ENCODE data around the gene LCORL. TPM values are rescaled to one million over a fixed set of nuclear protein-coding genes. Genes with fewer than 3 reads are reported as not detected.
"Not testable (repeated sequence)": the region's sequence is repeated elsewhere in the genome, so short reads cannot be mapped to it uniquely, and the experiment has no call there.

LCORL gene
- total RNA-seq, 2 donors from 2014 or later = 7.8 to 9.9 TPM

GRCh38 chr4:18012807-18013462 is 8.6 kb downstream of the LCORL start:
- H3K36me3 ChIP-seq (replicated peaks in 1 of 2; ENCODE audit: insufficient read depth in 1 of 2, low read depth in 2 of 2) = no peaks in the 10 kb centered on the region
- peaks cover 18% of the 10 kb centered on the region for H3K4me1 ChIP-seq
- 90 to 93% methylated on average over 3 of the region's 3 CpGs for WGBS, 2 donors
- no peak for ATAC-seq
- no peak overlapping the region for H3K27ac ChIP-seq
- no peaks in the 10 kb centered on the region for H3K27me3 ChIP-seq
- intact Hi-C loops (cut with DNase I) = no loop called here
- DNase-seq = no peak
- no peak overlapping the region for H3K4me3 ChIP-seq
- H3K9me3 ChIP-seq = no peaks in the 10 kb centered on the region
- no peak for TF ChIP-seq CTCF (IDR thresholded peaks at IDR 0.05)
- TF ChIP-seq POLR2A (IDR thresholded peaks at IDR 0.05) = no peak

- no peak for ATAC-seq
- no peak for DNase-seq
- 46 to 50% methylated on average over 3 of the region's 3 CpGs for WGBS, 2 donors
- TF ChIP-seq CTCF (IDR thresholded peaks at IDR 0.05) (no peak), POLR2A (IDR thresholded peaks at IDR 0.05) (no peak)
- Histone ChIP-seq H3K9me3 (no peaks in the 10 kb centered on the region), H3K36me3 (replicated peaks in 1 of 2; ENCODE audit: insufficient read depth in 1 of 2, low read depth in 2 of 2) (no peaks in the 10 kb centered on the region), H3K27me3 (no peaks in the 10 kb centered on the region), H3K4me1 (peaks cover 18% of the 10 kb centered on the region), H3K4me3 (no peak overlapping the region), H3K27ac (no peak overlapping the region)
- intact Hi-C loops (cut with DNase I) = no loop called here
These were observed 9.3 kb downstream of the LCORL start for GRCh38 chr4:18012134-18012806.

GRCh38 chr4:18007625-18008024 is 13.9 kb downstream of the LCORL start:
- intact Hi-C loops (cut with DNase I) = no loop called here
- no peak for ATAC-seq
- Histone ChIP-seq H3K4me3 (no peak overlapping the region), H3K36me3 (replicated peaks in 1 of 2; ENCODE audit: insufficient read depth in 1 of 2, low read depth in 2 of 2) (no peaks in the 10 kb centered on the region), H3K27ac (no peak overlapping the region), H3K9me3 (no peaks in the 10 kb centered on the region), H3K27me3 (no peaks in the 10 kb centered on the region), H3K4me1 (peaks cover 8% of the 10 kb centered on the region)
- no peak for TF ChIP-seq CTCF (IDR thresholded peaks at IDR 0.05)
- TF ChIP-seq POLR2A (IDR thresholded peaks at IDR 0.05) = no peak
- no peak for DNase-seq

- not testable (repeated sequence) for DNase-seq
These were observed 15.1 kb downstream of the LCORL start for GRCh38 chr4:18006432-18006831.

GRCh38 chr4:17997129-17997528 is 24.4 kb downstream of the LCORL start:
- no peak for TF ChIP-seq POLR2A (IDR thresholded peaks at IDR 0.05)
- TF ChIP-seq CTCF (IDR thresholded peaks at IDR 0.05) = no peak
- ATAC-seq (no peak), DNase-seq (no peak)
- 85 to 87% methylated on average over 5 of the region's 5 CpGs for WGBS, 2 donors
- Histone ChIP-seq H3K4me3 (no peak overlapping the region), H3K36me3 (replicated peaks in 1 of 2; ENCODE audit: insufficient read depth in 1 of 2, low read depth in 2 of 2) (no peaks in the 10 kb centered on the region), H3K27ac (no peak overlapping the region), H3K9me3 (no peaks in the 10 kb centered on the region), H3K27me3 (no peaks in the 10 kb centered on the region), H3K4me1 (peaks cover 7% of the 10 kb centered on the region)
- intact Hi-C loops (cut with DNase I) = no loop called here

More at GRCh38 chr4:18006432-18006831, 15.1 kb downstream of the LCORL start:
- H3K27ac ChIP-seq; ATAC-seq; intact Hi-C loops (cut with DNase I); H3K9me3 ChIP-seq; H3K27me3 ChIP-seq; H3K4me3 ChIP-seq; H3K4me1 ChIP-seq; H3K36me3 ChIP-seq (replicated peaks in 1 of 2; ENCODE audit: insufficient read depth in 1 of 2, low read depth in 2 of 2): not testable (repeated sequence)
- WGBS, 2 donors = 95 to 100% methylated on average over 1 of the region's 1 CpG

Measured in body of pancreas (tissue), 4 donors.